ENCODE measurements around the gene UBTD2. TPM values are rescaled to one million over a fixed set of nuclear protein-coding genes. Genes with fewer than 3 reads are reported as not detected.

The UBTD2 gene
- total and polyA plus RNA-seq, 10 of the 15 experiments (the other 5 are each of a cell fraction or from before 2014, with no cell fraction given) = 7.7 to 30.5 (median 19.4) TPM

DNA sequence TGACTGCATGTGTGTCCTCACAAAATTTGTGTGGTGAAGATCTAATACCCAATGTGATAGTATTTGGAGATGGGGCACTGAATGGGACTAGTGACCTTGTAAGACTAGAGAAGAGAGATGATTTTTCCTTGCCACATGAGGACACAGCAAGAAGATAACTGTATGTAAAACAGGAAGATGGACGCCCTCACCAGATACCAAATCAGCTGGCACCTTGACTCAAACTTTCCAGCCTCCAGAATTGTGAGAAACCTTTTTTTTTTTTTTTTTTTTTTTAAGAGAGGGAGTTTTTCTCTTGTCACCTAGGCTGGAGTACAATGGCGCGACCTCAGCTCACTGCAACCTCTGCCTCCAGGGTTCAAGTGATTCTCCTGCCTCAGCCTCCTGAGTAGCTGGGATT lies 40.3 kb downstream of the UBTD2 start:
- Histone ChIP-seq H3K9ac (ENCODE audit: control insufficient read depth, insufficient read depth, low read length) (no peak overlapping the region), H3K9me3 (replicated peaks; ENCODE audit: control insufficient read depth, insufficient read depth, low read length) (no peaks in the 10 kb centered on the region; the same call in 2 of the 3 replicates), H3K27ac (ENCODE audit: control insufficient read depth, insufficient read depth) (no peak overlapping the region), H3K27me3 (replicated peaks in 1 of 2; ENCODE audit: control insufficient read depth in 2 of 2, insufficient read depth in 2 of 2, low read length in 1 of 2) (no peaks in the 10 kb centered on the region), H3K79me2 (ENCODE audit: control insufficient read depth, insufficient read depth, low read length) (peaks cover 37% of the 10 kb centered on the region), H3K36me3 (ENCODE audit: control insufficient read depth in 2 of 2, insufficient read depth in 2 of 2, low read length in 1 of 2) (peaks cover 0 to 3% of the 10 kb centered on the region in 2 experiments; a peak in 2 of 4 replicates), H4K20me1 (ENCODE audit: control insufficient read depth, insufficient read depth) (no peaks in the 10 kb centered on the region), H3K4me1 (ENCODE audit: control insufficient read depth, insufficient read depth, low read length) (peaks cover 4% of the 10 kb centered on the region; the same call in 1 of the 2 replicates), H2AFZ (ENCODE audit: control insufficient read depth, low read depth, low read length) (no peak overlapping the region), H3K4me3 (no peak overlapping the region), H3K4me2 (ENCODE audit: control insufficient read depth, insufficient read depth) (no peak overlapping the region)
- ATAC-seq = no peak
- DNase-seq (ENCODE audit: low read depth, low spot score) = no peak
- ChIA-PET RAD21 (ENCODE audit: unreplicated experiment) (no interaction called here), CTCF (interaction anchor here (0.6 kb wide), 1 partner anchor 8 kb away, joined by 4 read pairs; no protein-coding TSS in a partner anchor), SMC1A (ENCODE audit: uncharacterized antibody, unreplicated experiment) (interaction anchor here (0.6 kb wide), 1 partner anchor 13 kb away, joined by 3 read pairs; no protein-coding TSS in a partner anchor), POLR2A (interaction anchor here (0.7 to 0.9 kb wide), 2 partner anchors 259 to 387 kb away, joined by 3 to 7 read pairs; no protein-coding TSS in a partner anchor)
- intact Hi-C loops (cut with micrococcal nuclease; ENCODE audit: unreplicated experiment) (no loop called here), in situ Hi-C loops (cut with MboI) (no loop called here)
- WGBS (ENCODE audit: insufficient coverage, insufficient replicate concordance, low lambda C conversion rate, missing lambda C conversion rate) = 100% methylated on average over 3 of the region's 3 CpGs
- no TSS peak for BruUV-seq (replicated peaks)
- FAIRE-seq = no peak
- TF ChIP-seq, protein P1, sequence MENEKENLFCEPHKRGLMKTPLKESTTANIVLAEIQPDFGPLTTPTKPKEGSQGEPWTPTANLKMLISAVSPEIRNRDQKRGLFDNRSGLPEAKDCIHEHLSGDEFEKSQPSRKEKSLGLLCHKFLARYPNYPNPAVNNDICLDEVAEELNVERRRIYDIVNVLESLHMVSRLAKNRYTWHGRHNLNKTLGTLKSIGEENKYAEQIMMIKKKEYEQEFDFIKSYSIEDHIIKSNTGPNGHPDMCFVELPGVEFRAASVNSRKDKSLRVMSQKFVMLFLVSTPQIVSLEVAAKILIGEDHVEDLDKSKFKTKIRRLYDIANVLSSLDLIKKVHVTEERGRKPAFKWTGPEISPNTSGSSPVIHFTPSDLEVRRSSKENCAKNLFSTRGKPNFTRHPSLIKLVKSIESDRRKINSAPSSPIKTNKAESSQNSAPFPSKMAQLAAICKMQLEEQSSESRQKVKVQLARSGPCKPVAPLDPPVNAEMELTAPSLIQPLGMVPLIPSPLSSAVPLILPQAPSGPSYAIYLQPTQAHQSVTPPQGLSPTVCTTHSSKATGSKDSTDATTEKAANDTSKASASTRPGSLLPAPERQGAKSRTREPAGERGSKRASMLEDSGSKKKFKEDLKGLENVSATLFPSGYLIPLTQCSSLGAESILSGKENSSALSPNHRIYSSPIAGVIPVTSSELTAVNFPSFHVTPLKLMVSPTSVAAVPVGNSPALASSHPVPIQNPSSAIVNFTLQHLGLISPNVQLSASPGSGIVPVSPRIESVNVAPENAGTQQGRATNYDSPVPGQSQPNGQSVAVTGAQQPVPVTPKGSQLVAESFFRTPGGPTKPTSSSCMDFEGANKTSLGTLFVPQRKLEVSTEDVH (IDR thresholded peaks at IDR 0.05; ENCODE audit: low read depth, partially characterized antibody) = no peak
- TF ChIP-seq GABPA (IDR thresholded peaks at IDR 0.05; ENCODE audit: low read depth) (no peak), ZNF24 (IDR thresholded peaks at IDR 0.05) (no peak), BMI1 (IDR thresholded peaks at IDR 0.05; ENCODE audit: borderline replicate concordance) (no peak), ETV6 (conservative IDR thresholded peaks at IDR 0.05 in 1 of 2, IDR thresholded peaks at IDR 0.05 in 1 of 2; ENCODE audit: borderline replicate concordance in 1 of 2, low read depth in 1 of 2) (no peak), HCFC1 (IDR thresholded peaks at IDR 0.05; ENCODE audit: low read length) (no peak), YY1 (IDR thresholded peaks at IDR 0.05; ENCODE audit: low read depth, low read length) (no peak), LARP7 (IDR thresholded peaks at IDR 0.05) (no peak), KLF5 (IDR thresholded peaks at IDR 0.05; ENCODE audit: partially characterized antibody) (no peak), NBN (IDR thresholded peaks at IDR 0.05) (no peak), SUZ12 (IDR thresholded peaks at IDR 0.05; ENCODE audit: unreplicated experiment) (no peak), CHD1 (IDR thresholded peaks at IDR 0.05; ENCODE audit: low read depth, low read length) (no peak), GATAD2B (conservative IDR thresholded peaks at IDR 0.05; ENCODE audit: low read depth) (no peak), PML (IDR thresholded peaks at IDR 0.05; ENCODE audit: low read length) (no peak)
- TF ChIP-seq, protein P2, sequence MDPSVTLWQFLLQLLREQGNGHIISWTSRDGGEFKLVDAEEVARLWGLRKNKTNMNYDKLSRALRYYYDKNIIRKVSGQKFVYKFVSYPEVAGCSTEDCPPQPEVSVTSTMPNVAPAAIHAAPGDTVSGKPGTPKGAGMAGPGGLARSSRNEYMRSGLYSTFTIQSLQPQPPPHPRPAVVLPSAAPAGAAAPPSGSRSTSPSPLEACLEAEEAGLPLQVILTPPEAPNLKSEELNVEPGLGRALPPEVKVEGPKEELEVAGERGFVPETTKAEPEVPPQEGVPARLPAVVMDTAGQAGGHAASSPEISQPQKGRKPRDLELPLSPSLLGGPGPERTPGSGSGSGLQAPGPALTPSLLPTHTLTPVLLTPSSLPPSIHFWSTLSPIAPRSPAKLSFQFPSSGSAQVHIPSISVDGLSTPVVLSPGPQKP (IDR thresholded peaks at IDR 0.05; ENCODE audit: low read depth, low read length) = no peak
- TF ChIP-seq, protein P3, sequence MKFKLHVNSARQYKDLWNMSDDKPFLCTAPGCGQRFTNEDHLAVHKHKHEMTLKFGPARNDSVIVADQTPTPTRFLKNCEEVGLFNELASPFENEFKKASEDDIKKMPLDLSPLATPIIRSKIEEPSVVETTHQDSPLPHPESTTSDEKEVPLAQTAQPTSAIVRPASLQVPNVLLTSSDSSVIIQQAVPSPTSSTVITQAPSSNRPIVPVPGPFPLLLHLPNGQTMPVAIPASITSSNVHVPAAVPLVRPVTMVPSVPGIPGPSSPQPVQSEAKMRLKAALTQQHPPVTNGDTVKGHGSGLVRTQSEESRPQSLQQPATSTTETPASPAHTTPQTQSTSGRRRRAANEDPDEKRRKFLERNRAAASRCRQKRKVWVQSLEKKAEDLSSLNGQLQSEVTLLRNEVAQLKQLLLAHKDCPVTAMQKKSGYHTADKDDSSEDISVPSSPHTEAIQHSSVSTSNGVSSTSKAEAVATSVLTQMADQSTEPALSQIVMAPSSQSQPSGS (IDR thresholded peaks at IDR 0.05; ENCODE audit: low read length) = no peak
- TF ChIP-seq, protein P4, sequence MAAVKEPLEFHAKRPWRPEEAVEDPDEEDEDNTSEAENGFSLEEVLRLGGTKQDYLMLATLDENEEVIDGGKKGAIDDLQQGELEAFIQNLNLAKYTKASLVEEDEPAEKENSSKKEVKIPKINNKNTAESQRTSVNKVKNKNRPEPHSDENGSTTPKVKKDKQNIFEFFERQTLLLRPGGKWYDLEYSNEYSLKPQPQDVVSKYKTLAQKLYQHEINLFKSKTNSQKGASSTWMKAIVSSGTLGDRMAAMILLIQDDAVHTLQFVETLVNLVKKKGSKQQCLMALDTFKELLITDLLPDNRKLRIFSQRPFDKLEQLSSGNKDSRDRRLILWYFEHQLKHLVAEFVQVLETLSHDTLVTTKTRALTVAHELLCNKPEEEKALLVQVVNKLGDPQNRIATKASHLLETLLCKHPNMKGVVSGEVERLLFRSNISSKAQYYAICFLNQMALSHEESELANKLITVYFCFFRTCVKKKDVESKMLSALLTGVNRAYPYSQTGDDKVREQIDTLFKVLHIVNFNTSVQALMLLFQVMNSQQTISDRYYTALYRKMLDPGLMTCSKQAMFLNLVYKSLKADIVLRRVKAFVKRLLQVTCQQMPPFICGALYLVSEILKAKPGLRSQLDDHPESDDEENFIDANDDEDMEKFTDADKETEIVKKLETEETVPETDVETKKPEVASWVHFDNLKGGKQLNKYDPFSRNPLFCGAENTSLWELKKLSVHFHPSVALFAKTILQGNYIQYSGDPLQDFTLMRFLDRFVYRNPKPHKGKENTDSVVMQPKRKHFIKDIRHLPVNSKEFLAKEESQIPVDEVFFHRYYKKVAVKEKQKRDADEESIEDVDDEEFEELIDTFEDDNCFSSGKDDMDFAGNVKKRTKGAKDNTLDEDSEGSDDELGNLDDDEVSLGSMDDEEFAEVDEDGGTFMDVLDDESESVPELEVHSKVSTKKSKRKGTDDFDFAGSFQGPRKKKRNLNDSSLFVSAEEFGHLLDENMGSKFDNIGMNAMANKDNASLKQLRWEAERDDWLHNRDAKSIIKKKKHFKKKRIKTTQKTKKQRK (IDR thresholded peaks at IDR 0.05; ENCODE audit: low read depth, low read length) = no peak
